ENCODE results near the gene KIF21A. TPM values are rescaled to one million over a fixed set of nuclear protein-coding genes. Genes with fewer than 3 reads are reported as not detected.
"Not testable (repeated sequence)": the region's sequence is repeated elsewhere in the genome, so short reads cannot be mapped to it uniquely, and the experiment has no call there.

The KIF21A gene, protein sequence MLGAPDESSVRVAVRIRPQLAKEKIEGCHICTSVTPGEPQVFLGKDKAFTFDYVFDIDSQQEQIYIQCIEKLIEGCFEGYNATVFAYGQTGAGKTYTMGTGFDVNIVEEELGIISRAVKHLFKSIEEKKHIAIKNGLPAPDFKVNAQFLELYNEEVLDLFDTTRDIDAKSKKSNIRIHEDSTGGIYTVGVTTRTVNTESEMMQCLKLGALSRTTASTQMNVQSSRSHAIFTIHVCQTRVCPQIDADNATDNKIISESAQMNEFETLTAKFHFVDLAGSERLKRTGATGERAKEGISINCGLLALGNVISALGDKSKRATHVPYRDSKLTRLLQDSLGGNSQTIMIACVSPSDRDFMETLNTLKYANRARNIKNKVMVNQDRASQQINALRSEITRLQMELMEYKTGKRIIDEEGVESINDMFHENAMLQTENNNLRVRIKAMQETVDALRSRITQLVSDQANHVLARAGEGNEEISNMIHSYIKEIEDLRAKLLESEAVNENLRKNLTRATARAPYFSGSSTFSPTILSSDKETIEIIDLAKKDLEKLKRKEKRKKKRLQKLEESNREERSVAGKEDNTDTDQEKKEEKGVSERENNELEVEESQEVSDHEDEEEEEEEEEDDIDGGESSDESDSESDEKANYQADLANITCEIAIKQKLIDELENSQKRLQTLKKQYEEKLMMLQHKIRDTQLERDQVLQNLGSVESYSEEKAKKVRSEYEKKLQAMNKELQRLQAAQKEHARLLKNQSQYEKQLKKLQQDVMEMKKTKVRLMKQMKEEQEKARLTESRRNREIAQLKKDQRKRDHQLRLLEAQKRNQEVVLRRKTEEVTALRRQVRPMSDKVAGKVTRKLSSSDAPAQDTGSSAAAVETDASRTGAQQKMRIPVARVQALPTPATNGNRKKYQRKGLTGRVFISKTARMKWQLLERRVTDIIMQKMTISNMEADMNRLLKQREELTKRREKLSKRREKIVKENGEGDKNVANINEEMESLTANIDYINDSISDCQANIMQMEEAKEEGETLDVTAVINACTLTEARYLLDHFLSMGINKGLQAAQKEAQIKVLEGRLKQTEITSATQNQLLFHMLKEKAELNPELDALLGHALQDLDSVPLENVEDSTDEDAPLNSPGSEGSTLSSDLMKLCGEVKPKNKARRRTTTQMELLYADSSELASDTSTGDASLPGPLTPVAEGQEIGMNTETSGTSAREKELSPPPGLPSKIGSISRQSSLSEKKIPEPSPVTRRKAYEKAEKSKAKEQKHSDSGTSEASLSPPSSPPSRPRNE (N-terminal part only)
- polyA plus RNA-seq (ENCODE audit: insufficient read depth in 1 of 5, insufficient read length in 5 of 5, low replicate concordance in 1 of 5) = 10 to 100 TPM; 10.1 to 16.2 (median 15.8) TPM
- long read RNA-seq, donor 1, partial matches to known transcripts = 0 of 1 reads
- long read RNA-seq, donor 1, other reads (novel, unspliced or antisense) = 0 of 1 reads
- long read RNA-seq, donor 2 = 0 reads
- long read RNA-seq, donor 3 = 0 reads
- long read RNA-seq, donor 4 = 0 reads
- long read RNA-seq, donor 5 = 0 reads
- long read RNA-seq, donor 6, partial matches to known transcripts = 24 of 24 reads
- long read RNA-seq, donor 6, other reads (novel, unspliced or antisense) = 0 of 24 reads
- long read RNA-seq, donor 7 = 0 reads
- long read RNA-seq, donor 8 = 0 reads

DNA sequence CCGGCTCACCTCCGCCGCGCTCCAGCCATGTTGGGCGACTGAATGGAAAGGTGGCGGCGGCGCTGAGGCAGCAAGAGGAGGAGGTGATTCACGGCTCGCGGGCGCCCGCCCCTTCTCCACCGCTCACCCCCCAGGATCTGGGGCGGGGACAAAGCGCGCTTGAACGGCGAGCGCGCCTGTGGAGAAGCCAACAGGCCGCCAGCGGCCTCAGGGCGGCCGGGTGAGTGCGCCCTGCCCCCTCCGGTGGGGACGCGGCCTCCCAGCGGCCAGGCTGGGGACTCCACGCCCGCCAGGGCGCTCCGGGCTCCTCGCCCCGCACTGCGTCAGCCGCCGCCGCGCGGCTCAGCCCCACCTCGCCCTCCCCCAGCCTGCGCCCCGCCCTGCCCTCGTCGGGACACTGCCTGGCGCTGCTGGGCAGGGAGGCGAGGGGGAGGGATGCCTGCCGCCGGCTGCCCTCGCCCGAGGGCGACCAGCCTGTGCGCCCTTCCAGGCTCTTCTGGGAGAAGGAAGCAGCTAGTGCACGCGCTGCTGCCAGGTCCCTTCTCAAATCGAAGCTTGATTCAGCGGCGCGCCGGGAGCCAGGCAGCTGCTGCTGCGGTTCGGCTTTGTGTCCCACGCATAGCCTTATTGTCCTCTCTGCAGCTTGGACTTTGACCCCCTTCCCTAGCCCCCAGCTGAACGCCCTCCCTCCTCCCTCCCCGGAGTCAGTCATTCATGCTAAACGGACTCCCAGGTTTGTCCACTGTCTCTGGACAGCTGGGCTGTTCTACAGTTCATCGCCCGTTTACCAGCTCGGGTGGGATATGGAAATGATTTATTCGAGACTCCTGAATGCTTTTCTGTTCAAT lies at the start of gene KIF21A:
KIF21A (minus strand) TSS at position 40 of the 848 bp plus-strand sequence. CDS start 150 bp downstream, outside the sequence.
- DNase-seq = peak; percentile 82 to 86

DNA sequence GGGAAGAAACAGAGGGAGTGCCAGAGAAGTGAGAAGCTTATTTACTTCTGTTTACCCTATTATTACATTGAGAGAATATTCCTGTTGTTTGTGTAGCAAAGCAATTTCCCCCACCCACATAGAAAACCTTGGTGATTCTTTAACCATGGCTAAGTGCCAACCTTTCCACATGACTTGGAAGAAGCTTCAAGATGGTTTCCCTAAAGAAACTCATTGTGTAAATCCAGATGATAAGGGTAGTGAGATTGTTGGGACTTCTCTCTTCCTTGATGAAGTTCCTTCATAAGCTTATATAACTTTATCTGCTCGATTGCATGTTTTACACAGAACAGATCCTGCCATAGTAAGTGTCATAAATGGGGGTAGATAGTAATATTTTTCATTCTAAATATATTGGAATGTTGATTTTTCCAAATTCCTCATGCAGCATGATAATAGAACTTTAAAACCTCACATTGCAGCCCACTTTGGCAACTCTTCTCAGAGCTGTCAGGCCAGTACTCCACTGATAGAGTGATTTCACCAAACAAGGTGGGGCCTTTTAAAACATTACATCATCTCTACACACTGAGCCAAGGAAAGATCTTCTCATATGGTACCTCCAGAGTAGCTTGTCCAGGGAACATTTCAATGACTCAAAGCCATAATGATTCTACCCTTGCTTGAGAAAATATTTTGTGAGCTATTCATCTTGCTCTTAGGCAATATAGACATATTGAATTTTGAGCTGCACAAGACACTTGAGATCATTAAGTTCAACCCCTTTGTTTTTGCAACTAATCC lies 47.8 kb upstream of the KIF21A start:
- DNase-seq = no peak

GRCh38 chr12:39483597-39483996 lies 40.7 kb upstream of the KIF21A start:
- DNase-seq = no peak

- DNase-seq = no peak
These were observed 40.1 kb upstream of the KIF21A start for GRCh38 chr12:39483042-39483441.

GRCh38 chr12:39476894-39477293 lies 34.0 kb upstream of the KIF21A start:
- DNase-seq = no peak

DNA sequence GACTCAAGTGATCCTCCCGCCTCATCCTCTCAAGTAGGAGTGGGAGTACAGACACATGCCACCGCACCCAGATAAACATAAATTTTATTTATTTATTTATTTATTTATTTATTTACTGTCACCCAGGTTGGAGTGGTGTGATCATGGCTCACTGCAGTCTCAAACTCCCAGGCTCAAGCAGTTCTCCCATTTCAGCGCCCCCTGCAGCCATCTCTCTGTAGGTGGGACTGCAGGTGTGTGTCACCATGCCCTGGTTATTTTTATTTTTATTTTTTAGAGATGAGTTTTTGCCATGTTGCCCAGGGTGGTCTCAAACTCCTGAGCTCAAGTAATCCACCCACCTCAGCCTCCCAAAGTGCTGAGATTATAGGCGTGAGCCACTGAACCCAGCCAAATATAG lies 33.2 kb upstream of the KIF21A start:
- DNase-seq = no peak

GRCh38 chr12:39475136-39475535 lies 32.2 kb upstream of the KIF21A start:
- DNase-seq = not testable (repeated sequence)

- DNase-seq = no peak
These were observed 24.5 kb upstream of the KIF21A start for GRCh38 chr12:39467432-39467870.

DNA sequence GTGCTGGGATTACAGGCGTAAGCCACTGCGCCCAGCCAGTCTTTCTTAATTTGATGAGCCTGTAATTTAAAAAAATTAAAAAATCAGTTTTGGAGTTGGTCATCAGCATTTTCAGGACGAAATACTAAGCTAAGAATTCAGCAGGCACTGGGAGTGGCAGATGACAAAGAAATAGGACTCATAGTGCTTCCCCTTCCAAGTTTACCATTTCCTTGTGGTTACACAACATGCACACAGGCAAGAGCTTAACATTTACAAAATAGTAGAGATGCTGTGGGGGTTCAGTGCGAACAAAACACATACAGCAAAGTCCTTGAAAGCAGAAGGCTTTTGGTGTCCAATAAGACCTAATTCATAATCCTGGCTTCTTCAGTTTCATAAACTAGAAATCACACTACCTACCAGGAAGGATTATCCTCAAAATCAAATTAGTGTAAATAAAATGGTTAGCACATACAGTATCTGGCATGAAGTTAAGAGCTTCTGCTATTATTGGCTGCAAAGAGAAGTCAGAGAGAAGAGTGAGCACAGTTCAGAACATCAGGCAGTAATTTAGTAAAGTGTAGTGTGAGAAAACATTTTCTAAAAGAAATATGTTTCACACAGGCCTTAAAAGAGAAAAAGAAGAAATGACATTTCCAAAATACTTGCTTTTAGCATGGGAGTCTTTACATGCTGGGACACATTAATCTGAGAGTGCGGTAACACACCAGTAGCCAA lies 22.2 kb upstream of the KIF21A start:
- DNase-seq = no peak

DNA sequence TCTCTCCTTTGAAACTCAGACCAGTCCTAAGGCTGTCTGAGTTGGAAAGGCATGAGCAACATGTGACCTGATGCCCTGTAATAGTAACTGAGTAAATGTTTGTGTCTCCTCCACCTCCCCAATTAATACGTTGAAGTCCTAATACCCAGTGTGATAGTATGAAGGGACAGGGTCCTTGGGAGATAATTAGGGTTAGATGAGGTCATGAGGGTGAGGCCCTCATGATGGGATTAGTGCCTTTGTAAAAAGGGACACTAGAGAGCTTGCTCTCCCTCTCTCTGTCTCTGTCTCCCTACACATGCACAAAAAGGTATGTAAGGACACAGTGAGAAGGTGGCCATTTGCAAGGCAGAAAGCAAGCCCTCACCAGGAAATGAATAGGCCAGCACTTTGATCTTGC lies 18.1 kb upstream of the KIF21A start:
- DNase-seq = no peak

DNA sequence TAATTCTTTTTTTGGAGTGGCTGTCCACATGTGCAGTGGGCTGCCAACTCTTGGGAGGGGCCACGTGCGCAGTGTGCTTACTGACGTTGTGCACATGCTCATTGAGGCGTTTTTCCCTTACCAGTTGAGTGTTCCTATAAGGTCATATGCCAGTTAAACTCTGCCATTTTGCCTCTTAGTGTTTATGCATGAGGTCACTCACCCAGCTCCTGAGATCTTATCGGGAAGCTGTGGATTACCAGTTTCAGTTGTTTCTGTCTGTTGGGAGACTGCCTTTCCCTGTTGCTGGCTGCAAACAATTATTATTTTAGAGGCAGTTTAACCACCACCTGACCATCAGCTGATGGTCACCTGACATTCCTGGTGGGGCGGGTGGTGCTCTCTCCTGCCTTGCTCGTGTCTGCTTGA lies 16.1 kb upstream of the KIF21A start:
- no peak for DNase-seq

DNA sequence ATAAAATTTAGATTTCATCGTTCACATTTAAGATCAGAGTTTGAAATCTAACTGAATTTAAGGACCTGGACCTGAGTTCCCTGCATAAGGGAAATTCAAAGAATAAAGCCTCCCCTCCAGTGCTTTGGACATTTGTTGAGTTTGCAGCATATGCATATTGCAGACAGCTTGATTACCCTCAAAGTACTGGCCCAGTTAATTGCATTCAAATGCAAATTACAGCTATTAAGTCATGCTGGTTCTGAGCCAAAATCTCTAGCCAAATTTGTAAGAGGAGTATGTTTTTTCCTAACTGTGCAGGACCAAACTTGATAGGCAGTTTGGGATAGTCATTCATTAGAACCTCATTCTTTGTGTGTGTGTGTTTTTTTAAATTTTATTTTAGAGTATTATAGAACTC lies 9.1 kb upstream of the KIF21A start:
- DNase-seq = no peak

DNA sequence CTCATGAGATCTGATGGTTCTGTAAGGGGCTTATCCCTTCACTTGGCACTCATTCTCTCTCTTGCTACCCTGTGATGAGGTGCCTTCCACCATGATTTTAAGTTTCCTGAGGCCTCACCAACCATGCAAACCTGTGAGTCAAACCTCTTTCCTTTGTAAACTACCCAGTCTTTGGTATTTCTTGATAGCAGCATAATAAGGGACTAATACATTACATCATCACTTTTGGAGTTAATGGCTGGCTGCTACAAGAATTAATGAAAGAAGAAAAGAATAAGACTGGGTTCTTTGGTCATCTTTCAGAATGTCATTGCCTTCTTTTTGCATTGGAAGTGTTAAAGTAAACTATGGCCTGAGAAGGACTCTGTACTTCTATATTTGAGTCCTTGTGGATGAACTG lies 5.1 kb upstream of the KIF21A start:
- DNase-seq = no peak

GRCh38 chr12:39443929-39444209 lies 949 bp upstream of the KIF21A start:
- DNase-seq = no peak

- no peak for DNase-seq
These were observed 164 bp downstream of the KIF21A start for GRCh38 chr12:39442831-39443080.

GRCh38 chr12:39441963-39442830 lies 723 bp downstream of the KIF21A start:
- peak; percentile 14 to 27 for DNase-seq

- no peak for DNase-seq
These were observed 1.5 kb downstream of the KIF21A start for GRCh38 chr12:39441189-39441962.

All from right lung (tissue), 10 donors.